ENCODE results near the gene LRRK2. TPM values are rescaled to one million over a fixed set of nuclear protein-coding genes. Genes with fewer than 3 reads are reported as not detected.

Gene LRRK2
- total and polyA plus RNA-seq, 2 of the 13 experiments (the other 11 are each of a cell fraction or from before 2014, with no cell fraction given): not detected

DNA sequence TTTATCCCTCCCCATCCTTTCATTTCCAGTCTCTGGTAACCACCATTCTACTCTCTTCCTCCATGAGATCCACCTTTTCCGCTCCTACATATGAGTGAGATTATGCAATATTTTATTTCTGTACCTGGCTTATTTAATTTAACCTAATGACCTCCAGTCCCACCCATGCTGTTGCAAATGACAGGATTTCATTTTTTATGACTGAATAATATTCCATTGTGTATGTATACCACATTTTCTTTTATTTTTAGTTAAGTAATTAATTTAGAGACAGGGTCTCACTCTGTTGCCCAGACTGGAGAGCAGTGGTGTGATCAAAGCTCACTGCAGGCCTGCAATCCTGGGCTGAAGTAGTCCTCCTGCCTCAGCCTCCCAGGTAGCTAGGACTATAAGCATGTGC is 2.6 kb downstream of the LRRK2 start:
- FAIRE-seq (no peak), ATAC-seq (no peak), DNase-seq (ENCODE audit: low spot score) (no peak)
- Histone ChIP-seq H3K4me2 (ENCODE audit: low read depth, low read length) (no peak overlapping the region), H3K9ac (ENCODE audit: insufficient read depth, low read depth, low read length) (no peak overlapping the region), H4K20me1 (ENCODE audit: insufficient read depth, low read length) (no peaks in the 10 kb centered on the region), H3K36me3 (replicated peaks in 1 of 2; ENCODE audit: control insufficient read depth in 1 of 2, insufficient read depth in 2 of 2, low read length in 2 of 2) (no peaks in the 10 kb centered on the region), H3K27ac (ENCODE audit: extremely low read length, insufficient read depth, low read length) (no peak overlapping the region), H3K9me3 (ENCODE audit: low read length) (no peaks in the 10 kb centered on the region), H3K27me3 (ENCODE audit: control insufficient read depth in 1 of 2, insufficient read depth in 2 of 2, low read length in 2 of 2) (peaks cover 0 to 28% of the 10 kb centered on the region in 2 experiments; a peak in 3 of 5 replicates), H3K4me3 (replicated peaks in 1 of 3; ENCODE audit: insufficient read depth in 1 of 3, low read depth in 2 of 3, low read length in 3 of 3) (no peak overlapping the region), H3K4me1 (ENCODE audit: insufficient read depth, low read length) (peaks cover 5% of the 10 kb centered on the region; the same call in 1 of the 2 replicates), H2AFZ (ENCODE audit: low read length) (no peak overlapping the region), H3K79me2 (ENCODE audit: insufficient read depth, low read length) (no peaks in the 10 kb centered on the region)
- ChIA-PET CTCF (ENCODE audit: low intra/inter-chr PET ratio, low total read pairs) (no interaction called here), POLR2A (no interaction called here)
- 85% methylated on average over 1 of the region's 1 CpG for WGBS (ENCODE audit: low lambda C conversion rate)
- BruUV-seq (replicated peaks): no TSS peak
- intact Hi-C loops (cut with micrococcal nuclease; ENCODE audit: unreplicated experiment): no loop called here
- in situ Hi-C loops (cut with HindIII; ENCODE audit: extremely low pct_ligation_motif_present, low pct_unique_long_range_greater_than_20kb): no loop called here
- TF ChIP-seq ZNF552 (CRISPR knock-in tag; IDR thresholded peaks at IDR 0.05; ENCODE audit: borderline replicate concordance): no peak
- no peak for TF ChIP-seq PITX1 (CRISPR knock-in tag; IDR thresholded peaks at IDR 0.05)
- TF ChIP-seq YEATS4 (CRISPR knock-in tag; IDR thresholded peaks at IDR 0.05; ENCODE audit: borderline replicate concordance): no peak
- TF ChIP-seq CREM (IDR thresholded peaks at IDR 0.05): no peak
- no peak for TF ChIP-seq CREM (CRISPR knock-in tag; IDR thresholded peaks at IDR 0.05)
- no peak for TF ChIP-seq DPF2 (CRISPR knock-in tag; IDR thresholded peaks at IDR 0.05; ENCODE audit: borderline replicate concordance, low read depth)
- no peak for TF ChIP-seq HCFC1 (IDR thresholded peaks at IDR 0.05; ENCODE audit: low read depth, low read length)
- TF ChIP-seq HNF4A (CRISPR knock-in tag; IDR thresholded peaks at IDR 0.05): no peak
- no peak for TF ChIP-seq PAWR (CRISPR knock-in tag; IDR thresholded peaks at IDR 0.05; ENCODE audit: borderline replicate concordance)
- no peak for TF ChIP-seq ZNF256 (CRISPR knock-in tag; conservative IDR thresholded peaks at IDR 0.05)
- no peak for TF ChIP-seq ZNF138 (CRISPR knock-in tag; IDR thresholded peaks at IDR 0.05; ENCODE audit: low read depth)
- TF ChIP-seq ZSCAN25 (CRISPR knock-in tag; IDR thresholded peaks at IDR 0.05): no peak
- no peak for TF ChIP-seq FOXC1 (CRISPR knock-in tag; IDR thresholded peaks at IDR 0.05; ENCODE audit: borderline replicate concordance)
- no peak for TF ChIP-seq ARNT (IDR thresholded peaks at IDR 0.05)
- TF ChIP-seq RNF2 (conservative IDR thresholded peaks at IDR 0.05; ENCODE audit: low read depth): no peak
- TF ChIP-seq ZNF253 (CRISPR knock-in tag; IDR thresholded peaks at IDR 0.05; ENCODE audit: borderline replicate concordance): no peak
- TF ChIP-seq, protein P1, sequence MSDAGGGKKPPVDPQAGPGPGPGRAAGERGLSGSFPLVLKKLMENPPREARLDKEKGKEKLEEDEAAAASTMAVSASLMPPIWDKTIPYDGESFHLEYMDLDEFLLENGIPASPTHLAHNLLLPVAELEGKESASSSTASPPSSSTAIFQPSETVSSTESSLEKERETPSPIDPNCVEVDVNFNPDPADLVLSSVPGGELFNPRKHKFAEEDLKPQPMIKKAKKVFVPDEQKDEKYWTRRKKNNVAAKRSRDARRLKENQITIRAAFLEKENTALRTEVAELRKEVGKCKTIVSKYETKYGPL (CRISPR knock-in tag; IDR thresholded peaks at IDR 0.05): no peak
- no peak for TF ChIP-seq CHD4 (IDR thresholded peaks at IDR 0.05; ENCODE audit: borderline replicate concordance, low read length)
